Cardiac muscle cell (in vitro differentiated cells and primary cell): ENCODE measurements around the gene MAP2. TPM values are rescaled to one million over a fixed set of nuclear protein-coding genes. Genes with fewer than 3 reads are reported as not detected.

Source experiments
- DNase-seq, 2 donors: peaks; one replicate each; pipeline versions ENCODE4 v3.0.0 to v3.0.0-alpha.2; 2010 to 2017; ENCODE audit warnings: low read depth in 1 of 2, low spot score in 1 of 2
- H3K27ac ChIP-seq: fragments of 200-600 bp; sonication (generic); 2 replicates; pipeline ENCODE4 v1.5.1; 2016
- H3K27me3 ChIP-seq: fragments of 200-600 bp; sonication (generic); 2 replicates; pipeline ENCODE4 v1.6.0; 2016; ENCODE audit warnings: control low read depth
- H3K36me3 ChIP-seq: fragments of 200-600 bp; sonication (generic); 2 replicates; pipeline ENCODE4 v1.5.1; 2016; ENCODE audit warnings: control low read depth
- H3K4me1 ChIP-seq: fragments of 200-600 bp; sonication (generic); 2 replicates; pipeline ENCODE4 v1.8.1; 2017; ENCODE audit warnings: low read depth, mild to moderate bottlenecking, mixed run types
- H3K4me3 ChIP-seq: fragments of 200-600 bp; sonication (generic); 2 replicates; pipeline ENCODE4 v1.5.1; 2016; ENCODE audit warnings: mild to moderate bottlenecking
- H3K9me3 ChIP-seq: fragments of 200-600 bp; sonication (generic); 2 replicates; pipeline ENCODE4 v1.5.1; 2017; ENCODE audit warnings: low read depth, mild to moderate bottlenecking, control low read depth
- polyA plus RNA-seq: library from polyadenylated mRNA; unstranded; fragments of >200 nt; fragmentation: Nextera tagmentation; extraction: Ambion mirVana; gene quantifications from 2 replicates; pipeline ENCODE4 v1.2.1, GENCODE V29; 2016
- total RNA-seq: library from RNA; depleted of rRNA; stranded (reverse); fragments of >200 nt; gene quantifications from 2 replicates; pipeline ENCODE4 v1.2.3, GENCODE V29; 2016
- TF ChIP-seq, protein P1 (sequence below): IDR thresholded peaks from 2 replicates; pipeline ENCODE4 v1.5.1; 2012; ENCODE audit warnings: low read depth, mild to moderate bottlenecking, low read length

Gene MAP2
- total and polyA plus RNA-seq, 2 experiments from 2014 or later = 0.24 to 0.68 TPM

- no peak overlapping the region for H3K4me3 ChIP-seq
- DNase-seq = no peak
- TF ChIP-seq, protein P1, sequence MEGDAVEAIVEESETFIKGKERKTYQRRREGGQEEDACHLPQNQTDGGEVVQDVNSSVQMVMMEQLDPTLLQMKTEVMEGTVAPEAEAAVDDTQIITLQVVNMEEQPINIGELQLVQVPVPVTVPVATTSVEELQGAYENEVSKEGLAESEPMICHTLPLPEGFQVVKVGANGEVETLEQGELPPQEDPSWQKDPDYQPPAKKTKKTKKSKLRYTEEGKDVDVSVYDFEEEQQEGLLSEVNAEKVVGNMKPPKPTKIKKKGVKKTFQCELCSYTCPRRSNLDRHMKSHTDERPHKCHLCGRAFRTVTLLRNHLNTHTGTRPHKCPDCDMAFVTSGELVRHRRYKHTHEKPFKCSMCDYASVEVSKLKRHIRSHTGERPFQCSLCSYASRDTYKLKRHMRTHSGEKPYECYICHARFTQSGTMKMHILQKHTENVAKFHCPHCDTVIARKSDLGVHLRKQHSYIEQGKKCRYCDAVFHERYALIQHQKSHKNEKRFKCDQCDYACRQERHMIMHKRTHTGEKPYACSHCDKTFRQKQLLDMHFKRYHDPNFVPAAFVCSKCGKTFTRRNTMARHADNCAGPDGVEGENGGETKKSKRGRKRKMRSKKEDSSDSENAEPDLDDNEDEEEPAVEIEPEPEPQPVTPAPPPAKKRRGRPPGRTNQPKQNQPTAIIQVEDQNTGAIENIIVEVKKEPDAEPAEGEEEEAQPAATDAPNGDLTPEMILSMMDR = no peak
- no peak overlapping the region for H3K27ac ChIP-seq
- no peaks in the 10 kb centered on the region for H3K36me3 ChIP-seq
- H3K9me3 ChIP-seq = no peaks in the 10 kb centered on the region
- no peaks in the 10 kb centered on the region for H3K4me1 ChIP-seq
- H3K27me3 ChIP-seq = peaks cover 3% of the 10 kb centered on the region
These were observed 45.0 kb downstream of the MAP2 start for GRCh38 chr2:209468846-209469245.

- H3K9me3 ChIP-seq = no peaks in the 10 kb centered on the region
- H3K36me3 ChIP-seq = no peaks in the 10 kb centered on the region
- no peak for DNase-seq
- H3K4me1 ChIP-seq = no peaks in the 10 kb centered on the region
- H3K4me3 ChIP-seq = no peak overlapping the region
- TF ChIP-seq, protein P1 = no peak
- H3K27ac ChIP-seq = no peak overlapping the region
- peaks cover 3% of the 10 kb centered on the region for H3K27me3 ChIP-seq
These were observed 45.6 kb downstream of the MAP2 start for GRCh38 chr2:209469481-209469880.

GRCh38 chr2:209470466-209470865, 46.6 kb downstream of the MAP2 start:
- H3K27me3 ChIP-seq = peaks cover 3% of the 10 kb centered on the region
- H3K9me3 ChIP-seq = no peaks in the 10 kb centered on the region
- no peak overlapping the region for H3K27ac ChIP-seq
- no peak for DNase-seq
- H3K36me3 ChIP-seq = no peaks in the 10 kb centered on the region
- no peak overlapping the region for H3K4me3 ChIP-seq
- TF ChIP-seq, protein P1 = no peak
- no peaks in the 10 kb centered on the region for H3K4me1 ChIP-seq

GRCh38 chr2:209471037-209471436, 47.2 kb downstream of the MAP2 start:
- Histone ChIP-seq H3K4me1 (no peaks in the 10 kb centered on the region), H3K27me3 (peaks cover 3% of the 10 kb centered on the region), H3K36me3 (no peaks in the 10 kb centered on the region), H3K4me3 (no peak overlapping the region), H3K9me3 (no peaks in the 10 kb centered on the region), H3K27ac (no peak overlapping the region)
- DNase-seq = peak in 1 of 2 donors; percentile 54
- TF ChIP-seq, protein P1 = no peak

- Histone ChIP-seq H3K4me3 (no peak overlapping the region), H3K27ac (no peak overlapping the region), H3K4me1 (no peaks in the 10 kb centered on the region), H3K27me3 (peaks cover 3% of the 10 kb centered on the region), H3K9me3 (no peaks in the 10 kb centered on the region), H3K36me3 (no peaks in the 10 kb centered on the region)
- TF ChIP-seq, protein P1 = no peak
- DNase-seq = peak; percentile 23 to 87
These were observed 48.4 kb downstream of the MAP2 start for GRCh38 chr2:209472112-209472832.
